ENCODE measurements around the gene ZKSCAN3.
"Not testable (repeated sequence)": the region's sequence is repeated elsewhere in the genome, so short reads cannot be mapped to it uniquely, and the experiment has no call there.

ZKSCAN3 gene

DNA sequence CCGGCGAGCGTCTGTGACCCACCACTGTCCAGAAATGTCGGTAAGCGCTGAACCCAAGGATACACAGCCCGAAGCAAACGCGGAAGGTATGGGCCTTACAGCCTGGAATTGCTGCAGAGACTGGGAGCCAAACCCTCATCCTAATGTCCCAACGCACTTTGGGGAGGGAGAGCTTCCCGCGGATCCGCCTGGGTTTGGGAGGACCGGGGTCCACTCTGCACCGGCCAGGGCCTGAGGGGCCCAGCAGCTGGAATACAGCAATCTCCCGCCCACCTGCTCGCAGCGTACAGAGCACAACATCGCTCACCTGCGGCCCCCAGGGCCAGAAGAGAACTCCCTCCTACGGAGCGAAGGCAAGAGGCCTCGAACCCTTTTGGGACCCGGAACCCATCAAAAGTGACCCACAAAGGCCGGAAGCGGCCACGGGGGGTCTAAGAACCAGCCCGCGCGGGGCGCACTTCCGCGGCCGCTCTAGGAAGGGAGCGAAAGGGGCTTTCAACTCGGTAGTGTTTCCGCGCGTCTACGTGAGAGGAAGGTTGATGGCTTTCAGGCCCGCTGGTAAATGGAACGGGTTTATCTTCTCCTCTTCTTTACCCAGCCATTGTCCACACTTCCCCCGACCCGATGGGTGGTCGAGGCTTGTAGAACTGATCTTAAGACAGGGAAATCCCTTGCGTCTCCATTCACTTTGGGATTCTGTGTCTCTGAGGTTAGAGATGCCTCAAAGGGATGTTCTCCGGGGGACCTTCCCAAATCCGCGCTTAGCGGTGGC is 49.8 kb downstream of the ZKSCAN3 start, which contains the start of gene ZSCAN12:
Gene ZSCAN12, minus strand, starts transcription at position 398 of the 772 bp plus-strand sequence. CDS start 1,342 bp downstream, outside the sequence.
- TF ChIP-seq, protein P1, sequence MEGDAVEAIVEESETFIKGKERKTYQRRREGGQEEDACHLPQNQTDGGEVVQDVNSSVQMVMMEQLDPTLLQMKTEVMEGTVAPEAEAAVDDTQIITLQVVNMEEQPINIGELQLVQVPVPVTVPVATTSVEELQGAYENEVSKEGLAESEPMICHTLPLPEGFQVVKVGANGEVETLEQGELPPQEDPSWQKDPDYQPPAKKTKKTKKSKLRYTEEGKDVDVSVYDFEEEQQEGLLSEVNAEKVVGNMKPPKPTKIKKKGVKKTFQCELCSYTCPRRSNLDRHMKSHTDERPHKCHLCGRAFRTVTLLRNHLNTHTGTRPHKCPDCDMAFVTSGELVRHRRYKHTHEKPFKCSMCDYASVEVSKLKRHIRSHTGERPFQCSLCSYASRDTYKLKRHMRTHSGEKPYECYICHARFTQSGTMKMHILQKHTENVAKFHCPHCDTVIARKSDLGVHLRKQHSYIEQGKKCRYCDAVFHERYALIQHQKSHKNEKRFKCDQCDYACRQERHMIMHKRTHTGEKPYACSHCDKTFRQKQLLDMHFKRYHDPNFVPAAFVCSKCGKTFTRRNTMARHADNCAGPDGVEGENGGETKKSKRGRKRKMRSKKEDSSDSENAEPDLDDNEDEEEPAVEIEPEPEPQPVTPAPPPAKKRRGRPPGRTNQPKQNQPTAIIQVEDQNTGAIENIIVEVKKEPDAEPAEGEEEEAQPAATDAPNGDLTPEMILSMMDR (IDR thresholded peaks at IDR 0.05), result no peak
- no peak for TF ChIP-seq ZFX (IDR thresholded peaks at IDR 0.05; ENCODE audit: borderline replicate concordance)
- H3K27ac ChIP-seq, result no peak within 1 kb of the TSS

DNA sequence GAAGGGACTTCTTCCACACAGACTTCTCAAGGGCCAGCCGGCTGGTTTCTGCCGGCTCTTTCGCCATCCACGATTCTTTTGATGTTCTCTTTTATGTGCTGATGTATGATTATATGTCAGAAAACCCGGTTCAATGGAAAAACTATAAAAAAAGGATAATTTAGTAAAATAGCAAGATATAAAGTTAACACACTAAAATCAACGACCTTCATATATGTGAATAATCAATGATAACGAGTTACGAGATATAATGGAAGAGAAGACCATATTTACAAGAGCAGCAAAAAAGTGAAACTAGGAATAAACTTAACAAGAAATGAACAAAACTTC is 50.3 kb downstream of the ZKSCAN3 start:
- H3K27ac ChIP-seq, result no peak overlapping the region

DNA sequence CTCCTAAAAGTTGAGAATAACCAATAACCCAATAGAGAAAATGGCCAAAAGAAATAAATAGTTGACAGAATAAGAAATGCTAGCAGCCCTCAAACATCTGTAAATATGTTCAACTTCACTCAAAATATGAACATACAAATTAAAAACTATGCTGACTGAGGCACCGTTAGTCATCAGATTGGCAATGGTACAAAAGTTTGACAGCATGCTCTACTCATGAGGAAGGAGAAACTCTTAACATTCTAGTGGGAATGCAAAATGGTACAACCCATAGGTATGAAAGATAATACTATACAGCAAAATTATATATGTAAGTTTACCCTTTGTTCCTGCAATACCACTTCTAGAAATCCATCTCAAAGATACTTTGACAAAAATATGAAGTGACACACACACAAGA is 51.4 kb downstream of the ZKSCAN3 start:
- H3K27ac ChIP-seq, result no peak overlapping the region
- TF ChIP-seq, protein P1 (IDR thresholded peaks at IDR 0.05), result no peak
- TF ChIP-seq ZFX (IDR thresholded peaks at IDR 0.05; ENCODE audit: borderline replicate concordance), result no peak

More for the DNA sequence above, 50.3 kb downstream of the ZKSCAN3 start:
- TF ChIP-seq ZFX (IDR thresholded peaks at IDR 0.05; ENCODE audit: borderline replicate concordance), result no peak
- TF ChIP-seq, protein P1 (IDR thresholded peaks at IDR 0.05), result no peak

DNA sequence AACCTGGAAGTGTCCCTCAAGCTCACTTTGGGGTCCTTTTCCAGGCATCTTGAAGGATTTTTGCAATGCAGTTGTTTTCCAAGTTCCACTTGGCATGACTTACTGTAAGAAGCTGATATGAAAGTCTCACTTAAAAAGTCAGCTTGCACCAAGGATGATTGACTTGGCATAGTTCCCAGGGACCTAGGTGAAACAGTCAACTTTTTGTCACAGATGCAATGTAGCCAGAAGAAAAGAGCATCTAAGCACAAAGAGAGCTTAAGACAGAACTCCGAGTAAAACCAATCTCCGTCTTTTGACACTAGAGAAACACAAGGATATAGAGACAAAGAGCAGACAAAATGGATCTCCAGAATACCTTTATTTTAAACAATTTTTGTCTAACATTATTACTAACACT is 52.5 kb downstream of the ZKSCAN3 start:
- no peak overlapping the region for H3K27ac ChIP-seq

DNA sequence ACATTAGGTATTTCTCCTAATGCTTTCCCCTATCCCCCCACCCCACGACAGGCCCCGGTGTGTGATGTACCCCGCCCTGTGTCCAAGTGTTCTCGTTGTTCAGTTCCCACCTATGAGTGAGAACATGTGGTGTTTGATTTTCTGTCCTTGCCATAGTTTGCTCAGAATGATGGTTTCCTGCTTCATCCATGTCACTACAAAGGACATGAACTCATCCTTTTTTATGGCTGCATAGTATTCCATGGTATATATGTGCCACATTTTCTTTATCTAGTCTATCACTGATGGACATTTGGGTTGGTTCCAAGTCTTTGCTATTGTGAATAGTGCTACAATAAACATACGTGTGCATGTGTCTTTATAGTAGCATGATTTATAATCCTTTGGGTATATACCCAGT is 54.2 kb downstream of the ZKSCAN3 start:
- not testable (repeated sequence) for H3K27ac ChIP-seq

More for the DNA sequence above, 52.5 kb downstream of the ZKSCAN3 start:
- no peak for TF ChIP-seq ZFX (IDR thresholded peaks at IDR 0.05; ENCODE audit: borderline replicate concordance)

DNA sequence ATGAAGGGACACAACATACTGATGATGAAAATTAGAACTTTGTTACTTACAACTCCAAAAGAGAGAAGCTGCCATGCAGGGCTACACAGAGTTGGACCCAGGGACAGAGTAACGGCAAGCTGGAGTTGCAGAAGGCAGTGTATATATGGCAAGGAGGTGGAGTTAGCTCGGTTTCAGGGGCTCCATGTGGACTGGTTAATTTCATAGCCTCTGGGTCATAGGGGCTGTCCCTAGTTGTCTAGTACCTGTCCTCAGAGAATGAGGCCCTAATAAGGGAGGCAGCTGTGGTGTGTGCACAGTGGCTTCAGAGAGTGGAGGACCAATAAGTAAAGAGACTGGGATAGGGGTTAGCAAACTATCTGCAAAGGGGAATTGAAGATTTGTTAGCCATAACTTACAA is 57.7 kb downstream of the ZKSCAN3 start:
- no peak overlapping the region for H3K27ac ChIP-seq
- TF ChIP-seq, protein P1 (IDR thresholded peaks at IDR 0.05), result no peak
- no peak for TF ChIP-seq ZFX (IDR thresholded peaks at IDR 0.05; ENCODE audit: borderline replicate concordance)

DNA sequence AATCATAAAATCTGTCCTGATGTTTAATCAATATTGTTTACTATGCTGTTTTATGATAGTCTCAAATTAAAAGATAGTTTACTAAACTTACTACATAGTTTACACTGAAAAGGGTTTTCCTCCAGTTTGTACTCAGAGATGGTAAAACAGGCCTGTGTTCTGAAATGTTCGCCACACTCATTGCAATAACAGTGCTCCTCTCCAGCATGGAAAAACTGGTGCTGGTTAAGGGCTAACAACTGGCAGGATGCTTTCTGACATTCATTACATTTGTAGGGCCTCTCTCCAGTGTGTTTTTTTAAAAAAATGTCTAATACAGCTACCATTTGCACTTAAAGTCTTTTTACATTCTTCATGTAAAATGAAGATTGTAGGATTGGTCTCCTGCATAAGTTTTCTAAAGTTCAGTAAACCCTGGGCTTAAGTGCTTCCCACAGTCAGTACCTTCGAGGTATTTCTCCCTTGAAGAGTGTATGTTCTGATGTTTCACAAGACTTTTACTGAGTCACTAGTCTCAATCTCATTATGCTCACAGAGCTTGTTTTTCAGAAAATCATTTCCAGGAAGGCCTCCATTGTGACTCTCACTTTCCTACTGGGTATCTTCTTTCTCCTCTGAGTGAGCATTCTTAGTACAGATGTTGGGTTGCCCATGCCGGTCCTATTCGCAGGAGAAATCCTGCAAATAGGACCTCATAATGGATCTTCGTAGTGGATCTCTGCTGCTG is 58.5 kb downstream of the ZKSCAN3 start:
- no peak for TF ChIP-seq ZFX (IDR thresholded peaks at IDR 0.05; ENCODE audit: borderline replicate concordance)
- TF ChIP-seq, protein P1 (IDR thresholded peaks at IDR 0.05), result no peak
- H3K27ac ChIP-seq, result no peak overlapping the region

DNA sequence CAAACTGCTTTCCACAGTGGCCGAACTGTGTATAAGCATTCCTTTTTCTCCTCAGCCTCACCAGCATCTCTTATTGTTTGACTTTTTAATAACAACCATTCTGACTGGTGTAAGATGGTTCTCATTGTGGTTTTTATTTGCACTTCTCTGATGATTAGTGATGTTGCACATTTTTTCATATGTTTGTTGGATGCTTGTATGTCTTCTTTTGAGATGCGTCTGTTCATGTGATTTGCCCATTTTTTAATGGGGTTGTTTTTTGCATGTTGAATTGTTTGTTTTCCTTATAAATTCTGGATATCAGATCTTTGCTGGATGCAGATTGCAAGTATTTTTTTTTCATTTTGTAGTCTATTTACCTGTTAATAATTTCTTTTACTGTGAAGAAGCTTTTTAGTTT is 61.0 kb downstream of the ZKSCAN3 start:
- TF ChIP-seq, protein P1 (IDR thresholded peaks at IDR 0.05), result no peak
- TF ChIP-seq ZFX (IDR thresholded peaks at IDR 0.05; ENCODE audit: borderline replicate concordance), result no peak
- no peak overlapping the region for H3K27ac ChIP-seq

Measured in 22Rv1 (cell line).